KG1 (cell line): ENCODE measurements around the gene VKORC1.
A peak's percentile ranks its signal among the peaks of the same experiment; 100 is the strongest.
"Not testable (repeated sequence)": the region's sequence is repeated elsewhere in the genome, so short reads cannot be mapped to it uniquely, and the experiment has no call there.

Experiments used
- DNase-seq: peaks from one replicate; lab custom pipeline; 2025; lab: John Stamatoyannopoulos, UW

VKORC1 gene

GRCh38 chr16:31094424-31095120 lies at the start of gene VKORC1:
Gene VKORC1 (minus strand): TSS chr16:31094797. CDS start chr16:31094729, 68 bp downstream.
- peak; percentile 84 for DNase-seq

GRCh38 chr16:31143694-31144148 lies 49.1 kb upstream of the VKORC1 start:
- DNase-seq, result no peak

DNA sequence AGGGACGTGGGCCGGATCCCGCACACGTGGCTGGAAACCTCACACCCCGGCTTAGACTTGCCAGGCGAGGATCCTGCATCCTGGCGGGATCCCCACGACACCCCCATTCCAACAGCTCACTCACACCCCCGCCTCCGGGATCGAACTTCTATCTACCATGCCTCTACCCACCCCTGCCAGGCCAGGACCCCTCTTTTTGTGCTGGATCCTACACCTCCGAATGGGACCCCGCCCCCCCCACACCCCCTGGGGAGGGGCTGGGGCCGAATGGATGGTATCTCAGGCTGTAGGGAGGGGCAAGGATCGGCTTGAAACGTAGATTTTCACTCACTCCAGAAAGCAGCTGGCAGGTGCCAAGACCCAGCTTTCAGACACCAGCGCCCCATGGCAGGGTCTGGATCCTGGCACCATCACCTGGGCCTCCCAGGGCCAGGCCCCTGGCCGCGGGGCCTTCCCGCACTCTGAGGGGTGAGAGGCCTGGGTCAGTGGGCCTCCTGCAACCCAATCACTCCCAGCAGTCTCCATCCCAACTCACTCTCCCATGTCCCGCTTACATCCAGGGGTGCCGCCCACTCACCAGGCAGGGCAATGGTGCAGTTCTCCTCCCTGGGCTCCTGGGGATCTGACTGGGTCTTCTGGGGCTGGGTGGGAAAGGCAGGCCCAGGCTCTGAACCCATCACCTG lies 48.6 kb upstream of the VKORC1 start:
- DNase-seq, result no peak

DNA sequence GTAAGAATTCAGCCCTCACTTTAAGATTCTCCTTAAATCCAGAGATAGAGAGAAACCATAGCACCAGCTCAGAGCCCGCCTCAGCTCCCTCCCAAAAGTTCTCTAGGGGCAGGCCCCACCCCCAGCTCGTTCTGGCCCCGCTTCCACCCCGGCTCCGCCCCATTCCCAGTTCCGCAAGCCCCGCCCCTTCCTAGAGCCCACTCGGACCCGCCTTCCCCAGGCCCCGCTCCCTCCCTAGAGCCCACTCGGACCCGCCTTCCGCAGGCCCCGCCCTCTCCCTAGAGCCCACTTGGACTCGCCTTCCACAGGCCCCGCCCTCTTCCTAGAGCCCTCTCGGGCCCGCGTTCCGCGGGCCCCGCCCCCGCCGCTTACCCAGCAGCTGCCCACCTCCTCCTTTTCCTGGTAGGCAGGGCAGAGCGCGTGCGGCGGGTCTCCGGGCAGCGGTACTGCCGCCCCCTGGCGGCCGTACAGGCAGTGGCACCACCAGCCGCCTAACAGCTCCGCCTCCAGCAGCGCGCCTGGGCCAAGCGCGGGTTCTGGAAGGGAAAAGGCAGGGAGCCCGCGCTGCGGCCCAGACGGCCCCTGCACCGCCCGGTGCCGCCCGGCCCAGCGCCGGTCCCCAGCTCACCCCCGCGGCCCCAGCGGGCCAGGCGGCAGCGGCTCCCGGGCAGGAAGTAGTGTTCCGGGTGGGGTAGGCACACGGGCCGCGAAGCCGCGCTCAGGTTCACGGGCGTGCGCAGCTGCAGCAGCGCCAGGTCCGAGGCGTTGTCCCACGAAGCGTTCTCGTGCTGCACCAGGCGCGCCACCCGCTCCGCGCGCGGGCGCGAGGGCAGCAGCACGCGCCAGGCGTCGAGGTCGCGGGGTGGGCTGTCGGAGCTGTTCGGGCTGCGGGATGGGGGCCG lies 47.8 kb upstream of the VKORC1 start:
- DNase-seq, result peak; percentile 97

GRCh38 chr16:31141489-31142108 lies 47.0 kb upstream of the VKORC1 start:
- peak; percentile 81 for DNase-seq

- not testable (repeated sequence) for DNase-seq
These were observed 46.5 kb upstream of the VKORC1 start for GRCh38 chr16:31141071-31141469.

DNA sequence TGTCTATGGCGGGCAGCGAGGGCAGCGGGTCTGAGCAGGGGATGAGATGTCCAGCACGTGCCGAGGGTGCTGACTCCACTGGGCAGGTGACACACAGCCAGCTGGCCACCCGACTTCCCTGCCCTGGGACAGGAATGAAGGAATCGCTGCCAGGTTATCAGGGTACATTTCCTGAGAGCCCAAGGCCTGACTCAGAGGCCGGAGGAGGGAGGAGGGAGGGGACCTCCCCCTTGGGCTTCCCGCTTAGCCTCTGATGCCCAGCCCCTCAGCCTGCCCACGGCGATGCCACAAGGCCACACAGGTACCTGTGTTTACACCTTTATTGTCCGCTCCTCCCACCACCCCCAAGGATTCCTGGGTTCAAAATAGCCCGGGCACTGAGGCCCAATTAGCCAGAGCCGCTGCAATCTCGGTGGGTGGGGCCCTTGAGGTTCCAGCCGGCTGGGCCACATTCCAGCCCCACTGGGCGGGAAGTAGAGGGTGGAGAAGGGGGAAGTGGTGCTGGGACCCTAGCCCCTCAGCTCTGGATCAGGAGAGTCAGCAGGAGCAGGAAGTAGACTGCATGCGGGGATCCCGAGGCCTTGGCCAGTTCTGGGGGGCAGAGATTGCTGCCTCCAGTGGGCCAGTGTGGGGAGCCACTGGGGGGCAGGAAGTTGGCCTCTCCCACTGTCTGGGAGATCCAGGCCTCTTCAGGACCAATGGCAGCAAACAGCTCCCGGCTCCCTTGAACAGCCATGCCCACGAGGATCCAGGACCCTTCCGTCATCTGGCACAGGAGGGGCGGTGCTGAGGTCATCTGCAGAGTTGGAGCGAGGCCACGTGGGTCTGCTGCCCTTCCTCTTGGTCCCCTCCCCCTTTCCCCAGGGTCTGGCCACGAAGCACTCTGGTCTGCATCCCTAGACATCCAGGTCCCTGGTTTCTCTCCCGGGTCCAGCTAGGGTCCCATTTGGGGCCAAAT lies 44.3 kb upstream of the VKORC1 start:
- no peak for DNase-seq

- DNase-seq, result not testable (repeated sequence)
These were observed 42.4 kb upstream of the VKORC1 start for GRCh38 chr16:31136822-31137499.

DNA sequence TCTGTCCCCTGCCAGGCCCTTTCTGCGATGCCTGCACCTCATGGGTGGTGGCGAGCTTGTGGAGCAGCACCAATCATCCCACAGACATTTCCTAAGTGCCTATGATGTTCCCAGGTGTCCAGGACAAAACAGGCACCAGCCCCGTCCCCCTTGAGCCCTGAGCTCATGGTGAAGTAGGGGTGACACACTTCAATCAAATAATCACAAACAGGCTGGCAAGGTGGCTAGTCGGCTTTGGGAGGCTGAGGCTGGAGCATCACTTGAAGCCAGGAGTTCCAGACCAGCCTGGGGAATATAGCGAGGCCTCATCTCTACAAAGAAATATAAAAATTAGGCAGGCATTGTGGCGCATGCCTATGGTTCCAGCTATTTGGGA lies 41.7 kb upstream of the VKORC1 start:
- DNase-seq, result no peak

DNA sequence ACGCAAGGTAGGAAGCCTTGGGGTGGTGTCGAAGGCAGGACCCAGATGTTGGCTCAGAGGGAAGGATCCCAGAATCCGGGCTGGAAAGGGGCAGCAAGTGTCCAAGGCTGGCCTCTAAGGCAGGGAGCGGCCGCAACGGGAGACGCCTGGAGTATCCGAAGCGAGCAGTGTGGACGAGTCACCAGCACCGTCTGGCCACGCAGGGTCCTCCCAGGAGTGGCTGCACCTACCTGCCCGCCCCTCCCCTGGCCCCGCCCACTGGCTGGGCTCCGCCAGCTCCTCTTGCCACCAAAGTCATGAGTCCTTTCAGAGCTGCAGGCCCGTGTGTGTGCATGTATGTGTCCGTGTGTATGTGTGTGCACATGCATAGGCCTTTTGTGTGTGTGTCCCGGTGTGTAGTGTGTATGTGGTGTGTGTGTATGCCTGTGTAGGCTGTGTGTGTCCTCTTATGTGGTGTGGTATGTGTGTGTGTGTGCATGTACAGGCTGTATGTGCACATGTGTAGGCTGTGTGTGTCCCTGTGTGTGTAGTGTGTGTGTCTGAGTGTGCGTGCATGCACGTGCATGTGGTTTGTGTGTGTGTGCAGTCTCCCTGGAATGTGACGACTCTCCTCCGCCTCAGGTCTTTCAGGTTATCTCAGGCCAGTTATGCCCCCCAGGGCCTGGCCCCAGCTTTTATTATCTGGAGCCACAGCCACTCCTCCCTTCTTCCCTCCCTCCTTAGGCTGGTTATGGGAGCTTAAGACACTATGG lies 41.1 kb upstream of the VKORC1 start, which contains the start of gene PRSS8:
Gene PRSS8 (minus strand): TSS at position 193 of the 752 bp plus-strand sequence. CDS start 229 bp downstream, outside the sequence.
- no peak for DNase-seq

- DNase-seq, result no peak
These were observed 40.3 kb upstream of the VKORC1 start for GRCh38 chr16:31134625-31135534.

DNA sequence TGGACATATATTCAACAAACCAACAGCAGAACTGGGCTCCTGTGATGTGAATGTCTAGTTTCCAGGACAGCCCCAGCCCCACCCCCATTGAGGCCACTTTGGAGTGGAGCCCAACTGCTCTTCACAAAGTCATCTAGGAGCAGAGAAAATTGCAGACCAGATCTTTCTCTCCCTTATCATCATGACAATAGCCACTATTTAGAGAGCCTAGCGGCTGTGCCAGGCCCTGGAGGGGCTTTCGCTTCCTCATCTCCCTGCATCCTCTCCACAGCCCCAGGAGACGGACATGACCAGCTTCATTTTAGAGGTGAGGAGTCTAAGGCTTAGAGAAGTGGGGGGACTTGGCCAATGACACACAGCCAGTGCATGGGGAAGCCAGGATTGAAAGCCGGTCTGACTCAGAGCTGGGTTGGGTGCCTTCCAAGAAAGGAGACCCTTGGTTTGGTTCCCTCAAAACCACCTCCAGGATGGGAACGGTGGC lies 39.5 kb upstream of the VKORC1 start:
- DNase-seq, result no peak

DNA sequence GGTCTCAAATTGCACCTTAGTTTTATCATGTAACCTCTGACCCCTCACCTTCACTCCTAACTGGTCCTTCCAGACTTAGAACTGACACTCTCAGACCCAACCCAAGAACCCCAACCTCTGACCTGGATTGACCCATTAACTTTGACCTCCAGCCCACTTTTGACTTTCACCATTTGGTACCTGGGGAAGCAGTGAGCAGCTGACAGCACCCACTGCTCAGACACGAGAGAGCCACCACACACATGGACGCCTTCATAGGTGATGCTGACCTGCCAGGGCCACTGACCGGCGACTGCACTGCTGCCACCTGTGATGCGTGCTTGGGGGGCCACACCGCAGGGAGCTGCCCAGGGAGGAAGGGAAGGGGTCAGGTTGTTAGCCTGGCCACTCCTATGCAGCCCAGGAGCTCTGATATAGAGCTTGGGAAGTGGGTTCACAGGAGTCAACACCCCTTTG lies 38.5 kb upstream of the VKORC1 start:
- DNase-seq, result no peak

DNA sequence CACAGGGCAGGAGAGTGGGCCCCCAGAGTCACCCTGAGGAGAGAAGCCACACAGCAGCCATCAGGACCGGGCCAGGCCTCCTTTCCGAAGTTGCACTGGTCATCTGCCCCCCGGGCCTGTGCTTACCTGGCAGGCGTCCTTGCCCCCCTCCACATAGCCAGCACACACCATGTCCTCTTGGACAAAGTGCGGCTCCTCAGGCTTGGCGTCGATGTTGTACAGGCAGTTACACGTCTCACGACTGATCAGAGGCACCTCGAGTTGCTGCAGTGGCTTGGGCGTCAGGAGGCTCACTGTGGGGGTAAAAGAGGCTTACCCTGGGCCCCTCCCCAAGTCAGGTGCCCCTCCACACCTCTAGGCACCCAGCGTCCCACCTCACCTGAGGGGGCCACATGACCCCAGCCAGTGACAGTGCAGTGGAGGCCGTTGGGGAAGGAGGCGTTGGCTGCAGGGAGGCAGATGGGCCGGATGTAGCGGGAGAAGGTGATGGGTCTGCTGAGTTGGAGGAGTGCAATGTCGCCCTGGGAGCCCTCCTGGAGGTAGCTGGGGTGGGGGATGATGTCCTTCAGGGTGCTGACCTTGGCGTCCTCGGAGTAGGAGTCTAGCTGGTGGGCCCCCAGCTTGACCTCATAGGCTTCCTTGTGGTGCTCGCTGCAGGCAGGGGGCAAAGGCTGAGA lies 37.8 kb upstream of the VKORC1 start:
- no peak for DNase-seq

GRCh38 chr16:31131841-31132271 lies 37.3 kb upstream of the VKORC1 start:
- DNase-seq, result no peak

DNA sequence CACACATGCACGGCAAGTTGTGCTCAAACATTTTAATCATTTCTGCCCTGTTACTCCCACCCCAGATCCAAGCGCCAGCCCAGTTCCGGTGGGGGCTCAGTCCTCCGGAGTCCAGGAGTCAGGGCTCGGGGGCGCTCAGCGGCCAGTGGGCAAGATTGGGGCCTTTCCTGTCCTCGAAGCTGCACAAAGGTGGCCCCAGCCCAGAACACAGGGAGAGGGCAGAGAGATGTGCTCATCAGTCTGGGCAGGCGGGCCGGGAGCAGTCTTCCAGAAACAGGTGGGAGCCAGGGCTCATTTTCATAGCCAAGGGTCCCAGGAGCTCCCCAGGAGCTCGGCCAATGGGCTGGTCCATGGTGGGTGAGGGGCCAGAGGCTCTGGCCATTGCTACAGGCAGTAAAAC lies 36.8 kb upstream of the VKORC1 start:
- DNase-seq, result no peak

- no peak for DNase-seq
These were observed 36.3 kb upstream of the VKORC1 start for GRCh38 chr16:31130899-31131298.
